ENCODE measurements around the gene NDUFV1. TPM values are rescaled to one million over a fixed set of nuclear protein-coding genes. Genes with fewer than 3 reads are reported as not detected.
A peak's percentile ranks its signal among the peaks of the same experiment; 100 is the strongest.

Gene NDUFV1
- total RNA-seq, 1 donor from 2014 or later: 191 TPM

- no peak for TF ChIP-seq CTCF (conservative IDR thresholded peaks at IDR 0.05)
- no peak for DNase-seq (ENCODE audit: low read depth, low spot score)
- H3K36me3 Mint-ChIP-seq (ENCODE audit: low read depth): no peaks in the 10 kb centered on the region
- no peak overlapping the region for H3K27ac Mint-ChIP-seq (ENCODE audit: unreplicated experiment)
- peaks cover 9% of the 10 kb centered on the region for H3K4me1 Mint-ChIP-seq
- no peak overlapping the region for H3K4me3 Mint-ChIP-seq
- no peaks in the 10 kb centered on the region for H3K9me3 Mint-ChIP-seq
- peaks cover 3% of the 10 kb centered on the region for H3K27me3 Mint-ChIP-seq (ENCODE audit: low read depth)
Measured at GRCh38 chr11:67564230-67564629, 42.5 kb upstream of the NDUFV1 start.

GRCh38 chr11:67571443-67571842 is 35.3 kb upstream of the NDUFV1 start:
- Mint-ChIP-seq H3K27ac (ENCODE audit: unreplicated experiment) (no peak overlapping the region), H3K4me1 (peaks cover 4% of the 10 kb centered on the region), H3K4me3 (no peak overlapping the region), H3K36me3 (ENCODE audit: low read depth) (no peaks in the 10 kb centered on the region), H3K27me3 (ENCODE audit: low read depth) (peaks cover 26% of the 10 kb centered on the region), H3K9me3 (no peaks in the 10 kb centered on the region)
- no peak for DNase-seq (ENCODE audit: low read depth, low spot score)
- no peak for TF ChIP-seq CTCF (conservative IDR thresholded peaks at IDR 0.05)

- H3K4me1 Mint-ChIP-seq: peaks cover 4% of the 10 kb centered on the region
- no peak overlapping the region for H3K4me3 Mint-ChIP-seq
- TF ChIP-seq CTCF (conservative IDR thresholded peaks at IDR 0.05): no peak
- H3K27ac Mint-ChIP-seq (ENCODE audit: unreplicated experiment): no peak overlapping the region
- peaks cover 34% of the 10 kb centered on the region for H3K27me3 Mint-ChIP-seq (ENCODE audit: low read depth)
- H3K9me3 Mint-ChIP-seq: no peaks in the 10 kb centered on the region
- DNase-seq (ENCODE audit: low read depth, low spot score): no peak
- H3K36me3 Mint-ChIP-seq (ENCODE audit: low read depth): no peaks in the 10 kb centered on the region
Measured at GRCh38 chr11:67572305-67572704, 34.4 kb upstream of the NDUFV1 start.

- peak; percentile 30 for DNase-seq (ENCODE audit: low read depth, low spot score)
Measured at GRCh38 chr11:67572747-67573419, 33.9 kb upstream of the NDUFV1 start.

GRCh38 chr11:67574938-67575337 is 31.8 kb upstream of the NDUFV1 start:
- no peak for DNase-seq (ENCODE audit: low read depth, low spot score)
- H3K4me3 Mint-ChIP-seq: no peak overlapping the region
- H3K9me3 Mint-ChIP-seq: no peaks in the 10 kb centered on the region
- no peak for TF ChIP-seq CTCF (conservative IDR thresholded peaks at IDR 0.05)
- peaks cover 50% of the 10 kb centered on the region for H3K27me3 Mint-ChIP-seq (ENCODE audit: low read depth)
- H3K36me3 Mint-ChIP-seq (ENCODE audit: low read depth): no peaks in the 10 kb centered on the region
- H3K4me1 Mint-ChIP-seq: peaks cover 4% of the 10 kb centered on the region
- no peak overlapping the region for H3K27ac Mint-ChIP-seq (ENCODE audit: unreplicated experiment)

More at GRCh38 chr11:67572747-67573419, 33.9 kb upstream of the NDUFV1 start:
- Mint-ChIP-seq H3K27me3 (ENCODE audit: low read depth) (peaks cover 36% of the 10 kb centered on the region), H3K27ac (ENCODE audit: unreplicated experiment) (no peak overlapping the region), H3K4me1 (peaks cover 4% of the 10 kb centered on the region), H3K4me3 (no peak overlapping the region), H3K36me3 (ENCODE audit: low read depth) (no peaks in the 10 kb centered on the region), H3K9me3 (no peaks in the 10 kb centered on the region)
- peak; percentile 87 for TF ChIP-seq CTCF (conservative IDR thresholded peaks at IDR 0.05)

All from neural crest cell (in vitro differentiated cells).